HG03139 (cell line): ENCODE data around the gene TIMM50.

ENCODE experiments used
- ATAC-seq: cut with Tn5 transposase; IDR thresholded peaks from one replicate; pipeline ENCODE4 v1.9.1; 2021; ENCODE audit not compliant: unreplicated experiment

Gene TIMM50

GRCh38 chr19:39498798-39499642 is 18.4 kb downstream of the TIMM50 start, which contains the start of gene DLL3:
Gene DLL3 (plus strand): TSS chr19:39498947. CDS start chr19:39498975, 28 bp downstream.
- no peak for ATAC-seq

GRCh38 chr19:39499932-39500331 is 19.3 kb downstream of the TIMM50 start:
- no peak for ATAC-seq

- no peak for ATAC-seq
Measured at GRCh38 chr19:39500543-39500942, 19.9 kb downstream of the TIMM50 start.

- ATAC-seq = no peak
Measured at GRCh38 chr19:39501340-39501739, 20.7 kb downstream of the TIMM50 start.

GRCh38 chr19:39502640-39503417 is 22.2 kb downstream of the TIMM50 start:
- ATAC-seq = no peak

- ATAC-seq = no peak
Measured at GRCh38 chr19:39506598-39506943, 25.9 kb downstream of the TIMM50 start.

- ATAC-seq = no peak
Measured at GRCh38 chr19:39506944-39507714, 26.5 kb downstream of the TIMM50 start.

- no peak for ATAC-seq
Measured at GRCh38 chr19:39507715-39508364, 27.2 kb downstream of the TIMM50 start.

- ATAC-seq = no peak
Measured at GRCh38 chr19:39508629-39509028, 28.0 kb downstream of the TIMM50 start.

- no peak for ATAC-seq
Measured at GRCh38 chr19:39509233-39509632, 28.6 kb downstream of the TIMM50 start.

- no peak for ATAC-seq
Measured at GRCh38 chr19:39512988-39513387, 32.4 kb downstream of the TIMM50 start.

GRCh38 chr19:39514840-39515550 is 34.4 kb downstream of the TIMM50 start, which contains the start of gene SELENOV:
Gene SELENOV (plus strand): TSS chr19:39515139. CDS start chr19:39515213, 74 bp downstream.
- no peak for ATAC-seq

GRCh38 chr19:39515551-39516191 is 35.0 kb downstream of the TIMM50 start:
- ATAC-seq = no peak

GRCh38 chr19:39516270-39516669 is 35.6 kb downstream of the TIMM50 start:
- ATAC-seq = no peak

- ATAC-seq = no peak
Measured at GRCh38 chr19:39517432-39517831, 36.8 kb downstream of the TIMM50 start.

- ATAC-seq = no peak
Measured at GRCh38 chr19:39518458-39518857, 37.8 kb downstream of the TIMM50 start.

- no peak for ATAC-seq
Measured at GRCh38 chr19:39518975-39519374, 38.3 kb downstream of the TIMM50 start.

- ATAC-seq = no peak
Measured at GRCh38 chr19:39520541-39521484, 40.2 kb downstream of the TIMM50 start.

GRCh38 chr19:39524495-39524894 is 43.9 kb downstream of the TIMM50 start:
- no peak for ATAC-seq
